HepG2 (cell line): ENCODE data around the gene CHST14. TPM values are rescaled to one million over a fixed set of nuclear protein-coding genes. Genes with fewer than 3 reads are reported as not detected.
A peak's percentile ranks its signal among the peaks of the same experiment; 100 is the strongest.

ENCODE experiments used
- BRCA1 ChIP-seq: sonication (generic); formaldehyde crosslinking; IDR thresholded peaks from 2 replicates; pipeline ENCODE4 v1.4.0; 2020; ENCODE audit warnings: missing genetic modification reagents
- DPF2 ChIP-seq: sonication (generic); formaldehyde crosslinking; IDR thresholded peaks from 2 replicates; pipeline ENCODE4 v1.4.0; 2020; ENCODE audit warnings: mild to moderate bottlenecking, low read depth, missing genetic modification reagents, borderline replicate concordance
- FOXJ3 ChIP-seq: sonication (generic); formaldehyde crosslinking; IDR thresholded peaks from 2 replicates; pipeline ENCODE4 v1.4.0; 2020; ENCODE audit warnings: missing genetic modification reagents, mild to moderate bottlenecking, borderline replicate concordance
- HNF4G ChIP-seq, 2 experiments: sonication (generic) in 1 of 2; formaldehyde crosslinking in 1 of 2; IDR thresholded peaks; 2 replicates each; pipeline versions ENCODE4 v1.4.0 to v1.6.1; 2011 to 2020; ENCODE audit warnings: borderline replicate concordance in 2 of 2, low read depth in 2 of 2, mild to moderate bottlenecking in 2 of 2, low read length in 1 of 2, missing genetic modification reagents in 1 of 2, moderate library complexity in 1 of 2
- HNRNPL ChIP-seq: fragments of 200-400 bp; formaldehyde crosslinking; IDR thresholded peaks from 2 replicates; pipeline ENCODE4 v1.6.1; 2017; ENCODE audit warnings: mild to moderate bottlenecking, low read depth, low read length
- KAT2B ChIP-seq: fragments of 150-350 bp; IDR thresholded peaks from 2 replicates; pipeline ENCODE4 v1.6.1; 2014; ENCODE audit warnings: low read depth, low read length, borderline replicate concordance
- NR2F6 ChIP-seq, 2 experiments: IDR thresholded peaks; 2 replicates each; pipeline ENCODE4 v1.6.1; 2016; ENCODE audit warnings: antibody characterized with exemption in 1 of 2, mild to moderate bottlenecking in 1 of 2
- SOX6 ChIP-seq, 2 experiments: fragments of 450-650 bp in 1 of 2; sonication (generic) in 1 of 2; formaldehyde crosslinking in 1 of 2; IDR thresholded peaks; 2 replicates each; pipeline versions ENCODE4 v1.4.0 to v1.6.1; 2017 to 2020; ENCODE audit warnings: antibody characterized with exemption in 1 of 2, mild to moderate bottlenecking in 1 of 2, missing genetic modification reagents in 1 of 2
- ZFX ChIP-seq: sonication (generic); formaldehyde crosslinking; IDR thresholded peaks from 2 replicates; pipeline ENCODE4 v1.4.0; 2020; ENCODE audit warnings: mild to moderate bottlenecking, low read depth, missing genetic modification reagents, moderate library complexity
- ZMYM2 ChIP-seq: sonication (generic); formaldehyde crosslinking; IDR thresholded peaks from 2 replicates; pipeline ENCODE4 v1.8.0; 2022; ENCODE audit warnings: mild to moderate bottlenecking, missing genetic modification reagents
- ZNF354B ChIP-seq: sonication (generic); formaldehyde crosslinking; IDR thresholded peaks from 2 replicates; pipeline ENCODE4 v1.8.0; 2022; ENCODE audit warnings: mild to moderate bottlenecking, missing genetic modification reagents
- ZNF451 ChIP-seq: sonication (generic); formaldehyde crosslinking; IDR thresholded peaks from 2 replicates; pipeline ENCODE4 v1.5.0; 2020; ENCODE audit warnings: mild to moderate bottlenecking, missing genetic modification reagents
- ZNF775 ChIP-seq: sonication (generic); formaldehyde crosslinking; IDR thresholded peaks from 2 replicates; pipeline ENCODE4 v1.4.0; 2020; ENCODE audit warnings: missing genetic modification reagents, mild to moderate bottlenecking, moderate library complexity, borderline replicate concordance
- ZSCAN20 ChIP-seq: sonication (generic); formaldehyde crosslinking; IDR thresholded peaks from 2 replicates; pipeline ENCODE4 v1.4.0; 2020; ENCODE audit warnings: missing genetic modification reagents, mild to moderate bottlenecking, borderline replicate concordance
- polyA plus RNA-seq, 8 experiments: library from polyadenylated mRNA; depleted of rRNA in 3 of 8; stranded (reverse) in 7 of 8; unstranded in 1 of 8; fragments of >200 nt; fragmentation: Illumina TruSeq in 4 of 8; extraction: Trizol in 4 of 8; gene quantifications; 2 replicates each; pipeline versions ENCODE4 v1.2.1 to v1.2.3, GENCODE V29; 2011 to 2016; ENCODE audit warnings: low read depth in 4 of 8, missing spikeins in 1 of 8, mixed read lengths in 1 of 8; ENCODE audit not compliant: insufficient read depth in 1 of 8
- total RNA-seq, 5 experiments: library from RNA; depleted of rRNA; stranded (reverse); fragments of >200 nt; fragmentation: Illumina TruSeq; extraction: Trizol; gene quantifications; 2 replicates each; pipeline ENCODE4 v1.2.3, GENCODE V29; 2016; ENCODE audit warnings: low read depth in 1 of 5
- TF ChIP-seq, protein P1 (sequence below): sonication (generic); formaldehyde crosslinking; conservative IDR thresholded peaks from 2 replicates; pipeline ENCODE4 v1.5.0; 2020; ENCODE audit warnings: missing genetic modification reagents
- TF ChIP-seq, protein P2 (sequence below): fragments of 450-650 bp; IDR thresholded peaks from 2 replicates; pipeline ENCODE4 v1.6.1; 2016
- TF ChIP-seq, protein P3 (sequence below): sonication (generic); formaldehyde crosslinking; IDR thresholded peaks from 2 replicates; pipeline ENCODE4 v1.5.1; 2020; ENCODE audit warnings: mild to moderate bottlenecking, missing genetic modification reagents, borderline replicate concordance

Gene CHST14
- total and polyA plus RNA-seq, 2 of the 13 experiments (the other 11 are each of a cell fraction or from before 2014, with no cell fraction given) = 8.9 to 12.4 TPM

DNA sequence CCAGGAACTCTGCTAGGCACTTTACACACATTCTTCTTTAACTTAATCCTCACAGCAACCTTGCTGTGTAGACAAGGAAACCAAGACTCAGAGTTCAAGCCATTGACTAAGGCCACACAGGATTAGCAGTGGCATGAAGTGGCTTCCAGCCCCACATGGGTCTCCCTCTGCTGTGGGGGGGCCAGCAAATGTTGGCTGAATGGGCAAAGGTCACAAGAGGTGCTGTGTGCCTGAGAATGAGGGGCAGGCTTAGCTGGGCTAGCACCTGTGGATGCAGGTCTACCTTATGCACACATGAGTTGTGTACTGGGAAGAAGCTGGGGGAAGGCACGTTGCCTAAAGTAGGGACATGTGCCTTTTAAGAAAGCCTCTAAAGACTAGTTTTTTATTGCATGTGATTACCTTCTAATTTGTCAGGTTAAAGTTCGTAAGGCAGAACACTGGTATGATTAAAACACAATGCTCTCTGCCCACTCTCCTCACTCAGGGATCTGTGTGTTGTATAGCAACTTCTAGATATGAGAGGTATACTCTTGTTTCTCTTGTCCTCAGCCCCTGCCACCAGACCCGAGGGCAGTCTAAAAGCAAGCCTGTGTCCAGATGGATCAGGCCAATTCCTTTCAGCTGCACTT lies 19.1 kb upstream of the CHST14 start (continued):
- no peak for TF ChIP-seq SOX6 (IDR thresholded peaks at IDR 0.05)
- TF ChIP-seq SOX6 (CRISPR knock-in tag; IDR thresholded peaks at IDR 0.05) = no peak
- no peak; the same call in 1 of the 2 replicates for TF ChIP-seq NR2F6 (IDR thresholded peaks at IDR 0.05)
- TF ChIP-seq NR2F6 (CRISPR knock-in tag; IDR thresholded peaks at IDR 0.05) = 0 out of 2 replicates have a peak, but pooled peaks have one; percentile 22
- no peak for TF ChIP-seq HNRNPL
- TF ChIP-seq, protein P1, sequence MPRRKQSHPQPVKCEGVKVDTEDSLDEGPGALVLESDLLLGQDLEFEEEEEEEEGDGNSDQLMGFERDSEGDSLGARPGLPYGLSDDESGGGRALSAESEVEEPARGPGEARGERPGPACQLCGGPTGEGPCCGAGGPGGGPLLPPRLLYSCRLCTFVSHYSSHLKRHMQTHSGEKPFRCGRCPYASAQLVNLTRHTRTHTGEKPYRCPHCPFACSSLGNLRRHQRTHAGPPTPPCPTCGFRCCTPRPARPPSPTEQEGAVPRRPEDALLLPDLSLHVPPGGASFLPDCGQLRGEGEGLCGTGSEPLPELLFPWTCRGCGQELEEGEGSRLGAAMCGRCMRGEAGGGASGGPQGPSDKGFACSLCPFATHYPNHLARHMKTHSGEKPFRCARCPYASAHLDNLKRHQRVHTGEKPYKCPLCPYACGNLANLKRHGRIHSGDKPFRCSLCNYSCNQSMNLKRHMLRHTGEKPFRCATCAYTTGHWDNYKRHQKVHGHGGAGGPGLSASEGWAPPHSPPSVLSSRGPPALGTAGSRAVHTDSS = no peak
- no peak for TF ChIP-seq BRCA1 (CRISPR knock-in tag)
- TF ChIP-seq ZFX (CRISPR knock-in tag) = peak; percentile 27; the same call in 1 of the 2 replicates
- TF ChIP-seq, protein P2, sequence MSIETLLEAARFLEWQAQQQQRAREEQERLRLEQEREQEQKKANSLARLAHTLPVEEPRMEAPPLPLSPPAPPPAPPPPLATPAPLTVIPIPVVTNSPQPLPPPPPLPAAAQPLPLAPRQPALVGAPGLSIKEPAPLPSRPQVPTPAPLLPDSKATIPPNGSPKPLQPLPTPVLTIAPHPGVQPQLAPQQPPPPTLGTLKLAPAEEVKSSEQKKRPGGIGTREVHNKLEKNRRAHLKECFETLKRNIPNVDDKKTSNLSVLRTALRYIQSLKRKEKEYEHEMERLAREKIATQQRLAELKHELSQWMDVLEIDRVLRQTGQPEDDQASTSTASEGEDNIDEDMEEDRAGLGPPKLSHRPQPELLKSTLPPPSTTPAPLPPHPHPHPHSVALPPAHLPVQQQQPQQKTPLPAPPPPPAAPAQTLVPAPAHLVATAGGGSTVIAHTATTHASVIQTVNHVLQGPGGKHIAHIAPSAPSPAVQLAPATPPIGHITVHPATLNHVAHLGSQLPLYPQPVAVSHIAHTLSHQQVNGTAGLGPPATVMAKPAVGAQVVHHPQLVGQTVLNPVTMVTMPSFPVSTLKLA = peak; percentile 12; the same call in 1 of the 2 replicates
- TF ChIP-seq, protein P3, sequence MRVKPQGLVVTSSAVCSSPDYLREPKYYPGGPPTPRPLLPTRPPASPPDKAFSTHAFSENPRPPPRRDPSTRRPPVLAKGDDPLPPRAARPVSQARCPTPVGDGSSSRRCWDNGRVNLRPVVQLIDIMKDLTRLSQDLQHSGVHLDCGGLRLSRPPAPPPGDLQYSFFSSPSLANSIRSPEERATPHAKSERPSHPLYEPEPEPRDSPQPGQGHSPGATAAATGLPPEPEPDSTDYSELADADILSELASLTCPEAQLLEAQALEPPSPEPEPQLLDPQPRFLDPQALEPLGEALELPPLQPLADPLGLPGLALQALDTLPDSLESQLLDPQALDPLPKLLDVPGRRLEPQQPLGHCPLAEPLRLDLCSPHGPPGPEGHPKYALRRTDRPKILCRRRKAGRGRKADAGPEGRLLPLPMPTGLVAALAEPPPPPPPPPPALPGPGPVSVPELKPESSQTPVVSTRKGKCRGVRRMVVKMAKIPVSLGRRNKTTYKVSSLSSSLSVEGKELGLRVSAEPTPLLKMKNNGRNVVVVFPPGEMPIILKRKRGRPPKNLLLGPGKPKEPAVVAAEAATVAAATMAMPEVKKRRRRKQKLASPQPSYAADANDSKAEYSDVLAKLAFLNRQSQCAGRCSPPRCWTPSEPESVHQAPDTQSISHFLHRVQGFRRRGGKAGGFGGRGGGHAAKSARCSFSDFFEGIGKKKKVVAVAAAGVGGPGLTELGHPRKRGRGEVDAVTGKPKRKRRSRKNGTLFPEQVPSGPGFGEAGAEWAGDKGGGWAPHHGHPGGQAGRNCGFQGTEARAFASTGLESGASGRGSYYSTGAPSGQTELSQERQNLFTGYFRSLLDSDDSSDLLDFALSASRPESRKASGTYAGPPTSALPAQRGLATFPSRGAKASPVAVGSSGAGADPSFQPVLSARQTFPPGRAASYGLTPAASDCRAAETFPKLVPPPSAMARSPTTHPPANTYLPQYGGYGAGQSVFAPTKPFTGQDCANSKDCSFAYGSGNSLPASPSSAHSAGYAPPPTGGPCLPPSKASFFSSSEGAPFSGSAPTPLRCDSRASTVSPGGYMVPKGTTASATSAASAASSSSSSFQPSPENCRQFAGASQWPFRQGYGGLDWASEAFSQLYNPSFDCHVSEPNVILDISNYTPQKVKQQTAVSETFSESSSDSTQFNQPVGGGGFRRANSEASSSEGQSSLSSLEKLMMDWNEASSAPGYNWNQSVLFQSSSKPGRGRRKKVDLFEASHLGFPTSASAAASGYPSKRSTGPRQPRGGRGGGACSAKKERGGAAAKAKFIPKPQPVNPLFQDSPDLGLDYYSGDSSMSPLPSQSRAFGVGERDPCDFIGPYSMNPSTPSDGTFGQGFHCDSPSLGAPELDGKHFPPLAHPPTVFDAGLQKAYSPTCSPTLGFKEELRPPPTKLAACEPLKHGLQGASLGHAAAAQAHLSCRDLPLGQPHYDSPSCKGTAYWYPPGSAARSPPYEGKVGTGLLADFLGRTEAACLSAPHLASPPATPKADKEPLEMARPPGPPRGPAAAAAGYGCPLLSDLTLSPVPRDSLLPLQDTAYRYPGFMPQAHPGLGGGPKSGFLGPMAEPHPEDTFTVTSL = no peak
- no peak for TF ChIP-seq KAT2B
- TF ChIP-seq ZNF775 = no peak
- no peak for TF ChIP-seq ZMYM2 (CRISPR knock-in tag)
- TF ChIP-seq HNF4G (IDR thresholded peaks at IDR 0.05; ENCODE audit: borderline replicate concordance, low read depth, low read length) = peak; percentile 54; the same call in 1 of the 2 replicates
- TF ChIP-seq HNF4G (CRISPR knock-in tag; IDR thresholded peaks at IDR 0.05; ENCODE audit: borderline replicate concordance, low read depth) = 0 out of 2 replicates have a peak, but pooled peaks have one; percentile 55
- TF ChIP-seq ZNF354B (CRISPR knock-in tag) = no peak
- no peak for TF ChIP-seq FOXJ3
- TF ChIP-seq DPF2 (CRISPR knock-in tag) = 0 out of 2 replicates have a peak, but pooled peaks have one; percentile 13
- peak; percentile 99 for TF ChIP-seq ZSCAN20 (CRISPR knock-in tag)
- 0 out of 2 replicates have a peak, but pooled peaks have one; percentile 9 for TF ChIP-seq ZNF451 (CRISPR knock-in tag)
